Subcutaneous adipose tissue (tissue), 4 donors: Measurements from ENCODE around the gene SULT2B1. TPM values are rescaled to one million over a fixed set of nuclear protein-coding genes. Genes with fewer than 3 reads are reported as not detected.

Experiments
- CTCF ChIP-seq: fragments of 450-650 bp; IDR thresholded peaks from one replicate; pipeline ENCODE4 v1.5.1; 2016; ENCODE audit warnings: low read depth, mild to moderate bottlenecking, control low read depth, antibody characterized with exemption, moderate library complexity
- total RNA-seq, 4 donors: library from RNA; depleted of rRNA; stranded (reverse); fragments of >200 nt; gene quantifications; one replicate each; pipeline ENCODE4 v1.1.0, GENCODE V29; 2016

The SULT2B1 gene
- total RNA-seq, 4 donors from 2014 or later = not detected

- no peak for TF ChIP-seq CTCF
Measured at GRCh38 chr19:48648134-48648533, 96.2 kb downstream of the SULT2B1 start.

Other genes with a start within 250 kb of the SULT2B1 start
- gene EMP3, start 226.6 kb upstream of the SULT2B1 start, total RNA-seq = 10 to 100 TPM; 32.2 to 79.7 (median 57.2) TPM
- 10 to 100 TPM in 1 of 4 donors, 1 to 10 TPM in 3; 4.8 to 16.0 (median 7.0) TPM for gene TMEM143, start 188.2 kb upstream of the SULT2B1 start, total RNA-seq
- gene SYNGR4, start 187.8 kb upstream of the SULT2B1 start, total RNA-seq = not detected
- 10 to 100 TPM; 62.5 to 99.1 (median 78.6) TPM for gene KDELR1, start 160.6 kb upstream of the SULT2B1 start, total RNA-seq
- gene GRIN2D, start 158.5 kb upstream of the SULT2B1 start, total RNA-seq = 1 to 10 TPM in 1 of 4 donors, under 1 TPM in 3; 0.16 to 1.0 (median 0.31) TPM
- gene GRWD1, start 106.2 kb upstream of the SULT2B1 start, total RNA-seq = 10 to 100 TPM; 14.4 to 29.0 (median 24.9) TPM
- 1 to 10 TPM in 1 of 4 donors, under 1 TPM in 3; 0.57 to 1.0 (median 0.74) TPM for gene KCNJ14, start 96.6 kb upstream of the SULT2B1 start, total RNA-seq
- 10 to 100 TPM; 15.8 to 64.0 (median 31.5) TPM for gene CYTH2, start 82.8 kb upstream of the SULT2B1 start, total RNA-seq
- not detected for gene LMTK3, start 40.3 kb upstream of the SULT2B1 start, total RNA-seq
- not detected for gene SPACA4, start 54.6 kb downstream of the SULT2B1 start, total RNA-seq
- gene FAM83E, start 62.9 kb downstream of the SULT2B1 start, total RNA-seq = not detected
- gene RPL18, start 67.0 kb downstream of the SULT2B1 start, total RNA-seq = 1,000 to 10,000 TPM in 3 of 4 donors, 100 to 1,000 TPM in 1; 998 to 1,778 (median 1,670) TPM
- gene SPHK2, start 67.3 kb downstream of the SULT2B1 start, total RNA-seq = 10 to 100 TPM in 1 of 4 donors, 1 to 10 TPM in 3; 4.9 to 33.2 (median 9.1) TPM
- gene DBP, start 85.2 kb downstream of the SULT2B1 start, total RNA-seq = 10 to 100 TPM in 1 of 4 donors, 1 to 10 TPM in 2, under 1 TPM in 1; 0.33 to 18.6 (median 6.3) TPM
- gene CA11, start 94.0 kb downstream of the SULT2B1 start, total RNA-seq = 1 to 10 TPM in 2 of 4 donors, not detected in 2; 1.5 to 3.4 TPM
- 1 to 10 TPM in 1 of 4 donors, not detected in 3; 1.5 TPM for gene NTN5, start 120.8 kb downstream of the SULT2B1 start, total RNA-seq
- not detected for gene FUT2, start 143.8 kb downstream of the SULT2B1 start, total RNA-seq
- gene MAMSTR, start 167.6 kb downstream of the SULT2B1 start, total RNA-seq = under 1 TPM in 1 of 4 donors, not detected in 3; 0.51 TPM
- 10 to 100 TPM in 3 of 4 donors, 1 to 10 TPM in 1; 4.1 to 38.1 (median 11.5) TPM for gene RASIP1, start 188.4 kb downstream of the SULT2B1 start, total RNA-seq
- gene IZUMO1, start 194.7 kb downstream of the SULT2B1 start, total RNA-seq = under 1 TPM in 1 of 4 donors, not detected in 3; 0.75 TPM
- gene FUT1, start 200.5 kb downstream of the SULT2B1 start, total RNA-seq = 1 to 10 TPM; 1.0 to 7.2 (median 4.4) TPM
- gene FGF21, start 203.4 kb downstream of the SULT2B1 start, total RNA-seq = not detected